Brain microvascular endothelial cell (primary cell): Measurements from ENCODE around the gene RAB3GAP1.

ENCODE experiments used
- DNase-seq: peaks from one replicate; pipeline ENCODE4 v3.0.0-alpha.2; 2020
- H3K27ac ChIP-seq: fragments of 250-450 bp; sonication (Bioruptor Pico); 2 replicates; pipeline ENCODE4 v1.5.1; 2020; ENCODE audit warnings: mild to moderate bottlenecking, moderate library complexity
- H3K27me3 ChIP-seq: fragments of 250-450 bp; sonication (Bioruptor Pico); replicated peaks from 2 replicates; pipeline ENCODE4 v1.5.1; 2020; ENCODE audit warnings: mild to moderate bottlenecking
- H3K36me3 ChIP-seq: fragments of 250-450 bp; sonication (Bioruptor Pico); replicated peaks from 2 replicates; pipeline ENCODE4 v1.5.1; 2020; ENCODE audit warnings: mild to moderate bottlenecking
- H3K4me3 ChIP-seq: 2 replicates; pipeline ENCODE4 v1.5.1; 2011; ENCODE audit warnings: low read depth, mild to moderate bottlenecking, control low read depth, low read length, moderate library complexity
- CTCF ChIP-seq: IDR thresholded peaks from 2 replicates; pipeline ENCODE4 v1.5.1; 2011; ENCODE audit warnings: low read depth, mild to moderate bottlenecking, moderate library complexity, low read length, control low read depth, inconsistent platforms; ENCODE audit errors: missing control alignments
- in situ Hi-C: cut with HindIII; loops from 2 replicates; pipeline ENCODE4 v1.10.0; 2017; ENCODE audit warnings: low sequenced_read_pairs, low pct_ligation_motif_present

RAB3GAP1 gene

DNA sequence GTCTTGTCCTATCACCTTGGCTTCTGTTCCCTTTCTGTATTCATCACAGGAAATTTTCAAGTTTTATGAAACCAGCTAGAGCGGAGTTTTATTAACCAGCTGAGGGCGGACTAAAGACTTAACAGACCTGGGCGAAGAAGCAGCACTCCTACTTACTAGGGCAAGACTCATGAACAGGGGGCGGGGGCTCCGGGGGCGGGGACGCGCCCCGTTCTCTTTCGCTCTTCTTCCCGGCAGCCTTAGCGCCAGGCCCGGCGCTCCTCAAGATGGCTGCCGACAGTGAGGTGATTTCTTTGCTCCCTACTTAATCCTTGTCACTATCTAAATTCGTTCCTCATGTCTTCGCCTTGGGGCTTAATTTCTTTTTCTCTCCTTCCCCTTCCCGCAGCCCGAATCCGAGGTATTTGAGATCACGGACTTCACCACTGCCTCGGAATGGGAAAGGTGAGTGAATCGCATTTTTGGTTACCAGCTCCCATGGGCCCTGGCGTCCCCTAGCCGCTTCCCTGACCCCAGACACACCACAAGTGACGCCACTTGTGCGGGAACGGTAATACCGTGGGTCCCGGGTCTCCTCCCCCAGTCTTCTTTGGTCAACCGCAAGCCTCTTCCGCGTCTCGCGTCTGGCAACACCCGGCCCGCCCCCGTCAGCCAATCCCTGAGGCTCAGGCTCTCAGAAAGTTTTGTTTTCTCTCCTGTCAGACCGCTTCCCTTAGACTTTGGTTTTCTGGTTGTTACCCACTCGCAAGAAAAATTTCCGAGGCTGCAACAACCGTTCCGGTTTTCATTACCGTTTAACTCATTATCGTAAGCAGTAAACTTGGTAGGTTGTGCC lies at the start of gene RAB3GAP1:
Gene RAB3GAP1 (plus strand): TSS at position 251 of the 835 bp plus-strand sequence. CDS start 16 bp downstream, at position 267.
- H3K4me3 ChIP-seq: peak within 1 kb of the TSS; percentile 98
- TF ChIP-seq CTCF: no peak
- no peaks in the 10 kb centered on the region for H3K36me3 ChIP-seq
- H3K27ac ChIP-seq: peak within 1 kb of the TSS; percentile 98
- peak; percentile 82 for DNase-seq
- in situ Hi-C loops: no loop called here
- no peaks in the 10 kb centered on the region for H3K27me3 ChIP-seq

DNA sequence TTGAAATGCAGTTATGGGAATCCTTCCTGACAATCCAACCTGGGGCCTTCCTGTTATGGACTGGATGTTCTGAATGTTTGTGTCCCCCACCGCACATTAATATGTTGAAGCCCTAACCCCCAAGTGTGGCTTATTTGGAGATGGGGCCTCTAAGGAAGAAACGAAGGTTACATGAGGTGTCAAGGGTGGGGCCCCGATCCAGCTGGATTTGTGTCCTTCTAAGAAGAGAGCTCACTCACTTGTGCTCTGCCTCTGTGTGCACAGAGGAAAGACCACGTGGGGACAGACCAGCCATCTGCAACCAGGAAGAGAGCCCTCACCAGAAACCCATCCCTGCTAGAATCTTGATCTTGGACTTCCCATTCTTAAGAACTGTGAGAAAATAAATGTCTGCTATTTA lies 49.3 kb upstream of the RAB3GAP1 start:
- no peak for DNase-seq
- Histone ChIP-seq H3K27ac (no peak overlapping the region), H3K36me3 (no peaks in the 10 kb centered on the region), H3K4me3 (no peak overlapping the region), H3K27me3 (peaks cover 4% of the 10 kb centered on the region)
- no peak for TF ChIP-seq CTCF
- in situ Hi-C loops: no loop called here

- TF ChIP-seq CTCF: peak; percentile 98
- in situ Hi-C loops: no loop called here
- no peaks in the 10 kb centered on the region for H3K36me3 ChIP-seq
- no peak overlapping the region for H3K4me3 ChIP-seq
- H3K27me3 ChIP-seq: peaks cover 4% of the 10 kb centered on the region
- peak; percentile 56 for DNase-seq
- no peak overlapping the region for H3K27ac ChIP-seq
Measured at GRCh38 chr2:135004005-135004746, 47.9 kb upstream of the RAB3GAP1 start.

DNA sequence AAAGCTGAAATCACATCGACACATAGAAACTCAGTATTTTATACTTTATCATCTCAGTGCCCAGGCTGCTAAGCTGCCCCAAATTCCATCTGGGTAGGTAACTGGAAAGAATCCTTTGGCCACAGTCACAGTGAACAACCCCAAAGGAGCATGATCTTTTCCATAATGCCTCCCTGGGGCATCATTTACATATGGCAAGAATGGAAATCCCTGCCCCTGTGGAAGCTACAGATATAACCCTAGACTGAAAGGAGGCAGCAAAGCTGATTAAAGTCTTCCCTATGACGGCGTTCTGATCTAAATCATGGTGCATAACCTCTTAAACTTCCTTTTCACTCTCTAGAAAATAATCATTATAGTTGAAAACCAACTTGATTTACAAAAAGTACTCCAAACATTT lies 46.3 kb upstream of the RAB3GAP1 start:
- DNase-seq: no peak
- in situ Hi-C loops: no loop called here
- H3K4me3 ChIP-seq: no peak overlapping the region
- H3K36me3 ChIP-seq: no peaks in the 10 kb centered on the region
- peaks cover 4% of the 10 kb centered on the region for H3K27me3 ChIP-seq
- no peak for TF ChIP-seq CTCF
- no peak overlapping the region for H3K27ac ChIP-seq

- no peak for TF ChIP-seq CTCF
- no peak for DNase-seq
- in situ Hi-C loops: no loop called here
- peaks cover 4% of the 10 kb centered on the region for H3K27me3 ChIP-seq
- H3K4me3 ChIP-seq: no peak overlapping the region
- no peak overlapping the region for H3K27ac ChIP-seq
- no peaks in the 10 kb centered on the region for H3K36me3 ChIP-seq
Measured at GRCh38 chr2:135009339-135009738, 42.8 kb upstream of the RAB3GAP1 start.
